Measurements from ENCODE around the gene PNLIPRP2. TPM values are rescaled to one million over a fixed set of nuclear protein-coding genes. Genes with fewer than 3 reads are reported as not detected.

Gene PNLIPRP2
- total RNA-seq, 4 donors from 2014 or later = not detected

- TF ChIP-seq, protein P1, sequence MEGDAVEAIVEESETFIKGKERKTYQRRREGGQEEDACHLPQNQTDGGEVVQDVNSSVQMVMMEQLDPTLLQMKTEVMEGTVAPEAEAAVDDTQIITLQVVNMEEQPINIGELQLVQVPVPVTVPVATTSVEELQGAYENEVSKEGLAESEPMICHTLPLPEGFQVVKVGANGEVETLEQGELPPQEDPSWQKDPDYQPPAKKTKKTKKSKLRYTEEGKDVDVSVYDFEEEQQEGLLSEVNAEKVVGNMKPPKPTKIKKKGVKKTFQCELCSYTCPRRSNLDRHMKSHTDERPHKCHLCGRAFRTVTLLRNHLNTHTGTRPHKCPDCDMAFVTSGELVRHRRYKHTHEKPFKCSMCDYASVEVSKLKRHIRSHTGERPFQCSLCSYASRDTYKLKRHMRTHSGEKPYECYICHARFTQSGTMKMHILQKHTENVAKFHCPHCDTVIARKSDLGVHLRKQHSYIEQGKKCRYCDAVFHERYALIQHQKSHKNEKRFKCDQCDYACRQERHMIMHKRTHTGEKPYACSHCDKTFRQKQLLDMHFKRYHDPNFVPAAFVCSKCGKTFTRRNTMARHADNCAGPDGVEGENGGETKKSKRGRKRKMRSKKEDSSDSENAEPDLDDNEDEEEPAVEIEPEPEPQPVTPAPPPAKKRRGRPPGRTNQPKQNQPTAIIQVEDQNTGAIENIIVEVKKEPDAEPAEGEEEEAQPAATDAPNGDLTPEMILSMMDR (IDR thresholded peaks at IDR 0.05) = no peak
- ATAC-seq (ENCODE audit: low FRiP score) (no peak), DNase-seq (ENCODE audit: low spot score) (no peak)
Observed at GRCh38 chr10:116593139-116593740, 27.5 kb upstream of the PNLIPRP2 start.

DNA sequence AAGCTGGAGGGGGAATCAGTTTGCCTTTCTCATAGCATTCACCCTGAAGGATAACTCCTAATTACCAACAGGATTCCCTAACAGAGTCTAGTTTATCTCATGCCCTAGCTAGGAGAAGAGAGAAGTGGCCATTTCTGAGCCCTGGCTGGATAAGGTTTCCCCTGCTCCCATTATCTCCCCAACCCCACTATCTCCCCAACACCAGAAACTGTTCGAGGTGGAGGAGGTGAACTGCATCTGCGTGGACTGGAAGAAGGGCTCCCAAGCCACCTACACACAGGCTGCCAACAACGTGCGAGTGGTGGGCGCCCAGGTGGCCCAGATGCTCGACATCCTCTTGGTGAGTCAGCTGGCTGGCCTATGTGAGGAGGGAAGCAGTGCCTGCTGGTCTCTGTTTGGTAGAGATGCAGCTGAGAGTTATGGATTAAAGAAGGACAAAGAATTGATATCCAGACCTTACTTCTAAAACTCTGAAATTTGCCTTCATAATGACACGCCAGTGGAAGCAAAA lies 26.2 kb upstream of the PNLIPRP2 start:
- TF ChIP-seq, protein P1 (IDR thresholded peaks at IDR 0.05) = no peak
- ATAC-seq (ENCODE audit: low FRiP score) (no peak), DNase-seq (ENCODE audit: low spot score) (no peak)

- DNase-seq (ENCODE audit: low spot score) (no peak), ATAC-seq (ENCODE audit: low FRiP score) (no peak)
- TF ChIP-seq, protein P1 (IDR thresholded peaks at IDR 0.05) = no peak
Observed at GRCh38 chr10:116596062-116596461, 24.7 kb upstream of the PNLIPRP2 start.

- ATAC-seq (ENCODE audit: low FRiP score) (no peak), DNase-seq (ENCODE audit: low spot score) (no peak)
- TF ChIP-seq, protein P1 (IDR thresholded peaks at IDR 0.05) = no peak
Observed at GRCh38 chr10:116597543-116597942, 23.2 kb upstream of the PNLIPRP2 start.

- no peak for DNase-seq (ENCODE audit: low spot score)
- TF ChIP-seq, protein P1 (IDR thresholded peaks at IDR 0.05) = no peak
- ATAC-seq (ENCODE audit: low FRiP score) = no peak
Observed at GRCh38 chr10:116598329-116598728, 22.4 kb upstream of the PNLIPRP2 start.

DNA sequence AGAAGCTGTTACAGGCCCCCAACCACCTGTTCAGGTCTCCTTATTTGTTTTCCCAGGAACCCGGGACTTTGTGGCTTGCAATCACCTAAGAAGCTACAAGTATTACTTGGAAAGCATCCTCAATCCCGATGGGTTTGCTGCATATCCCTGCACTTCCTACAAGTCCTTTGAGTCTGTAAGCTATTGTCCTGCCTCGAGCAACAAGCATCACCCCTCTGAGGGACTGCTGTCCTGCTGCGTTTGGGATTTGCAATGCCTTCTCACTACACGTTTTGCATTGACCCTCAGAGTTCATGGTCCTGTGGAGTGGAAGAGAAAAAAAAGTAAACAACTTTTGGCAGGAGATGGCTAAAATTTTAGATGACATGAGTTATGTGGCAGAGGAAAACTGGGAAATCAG lies 20.8 kb upstream of the PNLIPRP2 start:
- TF ChIP-seq, protein P1 (IDR thresholded peaks at IDR 0.05) = no peak
- no peak for DNase-seq (ENCODE audit: low spot score)
- no peak for ATAC-seq (ENCODE audit: low FRiP score)
